GM15510 (cell line): ENCODE measurements around the gene CYTH1.

Experiments
- POLR2A ChIP-seq: IDR thresholded peaks from 3 replicates; pipeline ENCODE4 v1.6.1; 2011; ENCODE audit warnings: borderline replicate concordance; ENCODE audit not compliant: insufficient read length; ENCODE audit errors: extremely low read depth

CYTH1 gene

GRCh38 chr17:78673395-78673794 lies 108.7 kb downstream of the CYTH1 start:
- TF ChIP-seq POLR2A = no peak

- no peak for TF ChIP-seq POLR2A
These were observed 109.2 kb downstream of the CYTH1 start for GRCh38 chr17:78672871-78673371.

GRCh38 chr17:78672005-78672404 lies 110.1 kb downstream of the CYTH1 start:
- TF ChIP-seq POLR2A = no peak

- TF ChIP-seq POLR2A = no peak
These were observed 111.0 kb downstream of the CYTH1 start for GRCh38 chr17:78670850-78671725.

GRCh38 chr17:78669975-78670518 lies 112.0 kb downstream of the CYTH1 start:
- no peak for TF ChIP-seq POLR2A

- TF ChIP-seq POLR2A = no peak
These were observed 112.7 kb downstream of the CYTH1 start for GRCh38 chr17:78669256-78669974.

GRCh38 chr17:78668847-78669246 lies 113.2 kb downstream of the CYTH1 start:
- TF ChIP-seq POLR2A = no peak

GRCh38 chr17:78667741-78668640 lies 114.1 kb downstream of the CYTH1 start:
- no peak for TF ChIP-seq POLR2A

- TF ChIP-seq POLR2A = no peak
These were observed 115.0 kb downstream of the CYTH1 start for GRCh38 chr17:78667091-78667490.

GRCh38 chr17:78665952-78666920 lies 115.8 kb downstream of the CYTH1 start:
- TF ChIP-seq POLR2A = no peak

- TF ChIP-seq POLR2A = no peak
These were observed 116.6 kb downstream of the CYTH1 start for GRCh38 chr17:78665387-78665951.

- TF ChIP-seq POLR2A = no peak
These were observed 117.3 kb downstream of the CYTH1 start for GRCh38 chr17:78664476-78665386.
